Right lobe of liver (tissue), 6 donors: ENCODE results near the gene GFI1. TPM values are rescaled to one million over a fixed set of nuclear protein-coding genes. Genes with fewer than 3 reads are reported as not detected.
A peak's percentile ranks its signal among the peaks of the same experiment; 100 is the strongest.

ENCODE experiments used
- ATAC-seq, 4 donors: fragments of 200-7000 bp; cut with Tn5 transposase; one replicate each; pipeline ENCODE4 v1.9.1; 2020; ENCODE audit warnings: mild to moderate bottlenecking in 4 of 4, moderate library complexity in 4 of 4
- DNase-seq, 3 donors: peaks; one replicate each; pipeline ENCODE4 v3.0.0-alpha.2; 2020
- H3K27ac ChIP-seq, 3 donors: fragments of 200-600 bp; one replicate each; pipeline ENCODE4 v1.8.0; 2022
- H3K27me3 ChIP-seq, 2 donors: fragments of 200-600 bp; one replicate each; pipeline ENCODE4 v1.8.0; 2022
- H3K36me3 ChIP-seq, 4 donors: fragments of 200-600 bp; sonication (generic) in 1 of 4; one replicate each; pipeline versions ENCODE4 v1.5.1 to v1.8.0; 2017 to 2022; ENCODE audit warnings: control low read depth in 1 of 4
- H3K4me1 ChIP-seq, 4 donors: fragments of 200-600 bp; sonication (generic) in 1 of 4; one replicate each; pipeline versions ENCODE4 v1.5.1 to v1.8.0; 2017 to 2022; ENCODE audit warnings: control low read depth in 1 of 4
- H3K4me3 ChIP-seq, 3 donors: fragments of 200-600 bp; one replicate each; pipeline ENCODE4 v1.8.0; 2022
- H3K9me3 ChIP-seq, 4 donors: fragments of 200-600 bp; sonication (generic) in 1 of 4; one replicate each; pipeline versions ENCODE4 v1.5.1 to v1.8.0; 2017 to 2022; ENCODE audit warnings: control low read depth in 1 of 4
- POLR2A ChIP-seq: fragments of 450-650 bp; IDR thresholded peaks from one replicate; pipeline ENCODE4 v1.6.1; 2017; ENCODE audit warnings: antibody characterized with exemption, mild to moderate bottlenecking
- WGBS: methylation state at CpG from one replicate; pipeline ENCODE4 v1.1.6; 2018; ENCODE audit warnings: low coverage, low lambda C conversion rate; ENCODE audit not compliant: insufficient coverage; ENCODE audit errors: missing lambda C conversion rate; 5-methylcytosine and 5-hydroxymethylcytosine counted together
- intact Hi-C, 2 donors: fragments of 100-400 bp; cut with DNase I; formaldehyde crosslinking; loops; one replicate each; pipeline versions ENCODE4 v1.11.2 to v1.14.1; 2022
- total RNA-seq, 6 experiments: library from RNA; depleted of rRNA in 2 of 6; stranded (reverse); fragments of >200 nt in 2 of 6; fragmentation: NEBNext Ultra II Directional in 3 of 6; extraction: Animal tissue kit (Norgen Biotek cat#: 25700) in 3 of 6; gene quantifications; one replicate each; pipeline versions ENCODE4 v1.1.0 to v1.2.4, GENCODE V29; 2016 to 2023
- TF ChIP-seq, protein P1 (sequence below), 4 donors: fragments of 200-600 bp in 3 of 4; fragments of 450-650 bp in 1 of 4; IDR thresholded peaks; one replicate each; pipeline versions ENCODE4 v1.5.1 to v1.8.0; 2016 to 2022; ENCODE audit warnings: antibody characterized with exemption in 4 of 4, mild to moderate bottlenecking in 2 of 4
- donor health status: DM: no; HTN: yes; CAD: no.
- donor health status: DM: no; HTN: no; CAD: no.
- donor health status: DM: no; HTN: no; CAD: no.
- donor health status: DM: no; HTN: yes; CAD: no.
- donor health status: DM: no; HTN: yes; CAD: no.

Gene GFI1
- total RNA-seq, 6 experiments from 2014 or later = 0.12 to 0.80 (median 0.42) TPM

DNA sequence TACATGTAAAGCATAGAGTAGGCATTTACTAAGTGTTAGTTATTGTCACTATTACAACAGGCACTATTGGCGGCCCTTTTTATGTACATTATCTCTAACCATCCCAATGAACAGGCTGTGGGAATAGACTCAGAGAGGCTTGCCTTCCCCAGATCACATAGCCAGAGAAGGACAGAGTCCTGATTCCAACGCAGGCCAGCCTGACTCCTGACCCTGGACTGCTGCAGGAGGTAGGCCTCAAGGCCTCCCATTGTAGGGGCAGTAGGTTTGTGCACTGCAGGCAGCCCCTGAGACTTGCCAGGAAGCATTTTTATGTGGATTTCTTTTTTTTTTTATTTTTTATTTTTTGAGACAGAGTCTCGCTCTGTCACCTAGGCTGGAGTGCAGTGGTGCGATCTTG, 6.4 kb upstream of the GFI1 start:
- intact Hi-C loops = no loop called here
- no peak for TF ChIP-seq POLR2A
- TF ChIP-seq, protein P1, sequence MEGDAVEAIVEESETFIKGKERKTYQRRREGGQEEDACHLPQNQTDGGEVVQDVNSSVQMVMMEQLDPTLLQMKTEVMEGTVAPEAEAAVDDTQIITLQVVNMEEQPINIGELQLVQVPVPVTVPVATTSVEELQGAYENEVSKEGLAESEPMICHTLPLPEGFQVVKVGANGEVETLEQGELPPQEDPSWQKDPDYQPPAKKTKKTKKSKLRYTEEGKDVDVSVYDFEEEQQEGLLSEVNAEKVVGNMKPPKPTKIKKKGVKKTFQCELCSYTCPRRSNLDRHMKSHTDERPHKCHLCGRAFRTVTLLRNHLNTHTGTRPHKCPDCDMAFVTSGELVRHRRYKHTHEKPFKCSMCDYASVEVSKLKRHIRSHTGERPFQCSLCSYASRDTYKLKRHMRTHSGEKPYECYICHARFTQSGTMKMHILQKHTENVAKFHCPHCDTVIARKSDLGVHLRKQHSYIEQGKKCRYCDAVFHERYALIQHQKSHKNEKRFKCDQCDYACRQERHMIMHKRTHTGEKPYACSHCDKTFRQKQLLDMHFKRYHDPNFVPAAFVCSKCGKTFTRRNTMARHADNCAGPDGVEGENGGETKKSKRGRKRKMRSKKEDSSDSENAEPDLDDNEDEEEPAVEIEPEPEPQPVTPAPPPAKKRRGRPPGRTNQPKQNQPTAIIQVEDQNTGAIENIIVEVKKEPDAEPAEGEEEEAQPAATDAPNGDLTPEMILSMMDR (IDR thresholded peaks at IDR 0.05) = no peak
- no peaks in the 10 kb centered on the region for H3K36me3 ChIP-seq
- no peaks in the 10 kb centered on the region for H3K9me3 ChIP-seq
- H3K4me1 ChIP-seq = no peaks in the 10 kb centered on the region
- H3K27me3 ChIP-seq = peaks cover 0 to 4% of the 10 kb centered on the region in 2 donors
- no peak overlapping the region for H3K27ac ChIP-seq
- DNase-seq (no peak), ATAC-seq (no peak)
- WGBS = 81% methylated on average over 4 of the region's 4 CpGs
- H3K4me3 ChIP-seq = no peak overlapping the region

DNA sequence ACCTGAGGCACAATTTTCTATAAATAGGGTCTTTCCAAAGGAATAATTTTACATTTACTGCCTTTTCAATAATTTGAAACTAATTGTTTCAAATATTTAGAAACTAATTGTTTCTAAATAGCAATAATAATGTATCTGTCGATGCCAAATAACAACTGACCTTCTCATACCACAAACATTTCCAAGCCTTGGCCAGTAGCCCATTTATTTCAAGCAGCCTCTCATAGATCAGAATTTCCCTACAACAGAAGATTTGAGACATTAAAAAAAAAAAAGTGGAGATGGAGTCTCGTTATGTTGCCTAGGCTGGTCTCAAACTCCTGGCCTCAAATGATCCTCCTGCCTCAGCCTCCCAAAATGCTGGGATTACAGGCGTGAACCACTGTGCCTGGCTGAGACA, 2.1 kb upstream of the GFI1 start:
- H3K9me3 ChIP-seq = no peaks in the 10 kb centered on the region
- no peak for DNase-seq
- TF ChIP-seq, protein P1 (IDR thresholded peaks at IDR 0.05) = no peak
- no peak for TF ChIP-seq POLR2A
- ATAC-seq = no peak
- H3K27ac ChIP-seq = no peak overlapping the region
- intact Hi-C loops = no loop called here
- peaks cover 7 to 24% of the 10 kb centered on the region in 2 donors for H3K27me3 ChIP-seq
- no peak overlapping the region for H3K4me3 ChIP-seq
- H3K36me3 ChIP-seq = no peaks in the 10 kb centered on the region
- 78% methylated on average over 3 of the region's 3 CpGs for WGBS
- H3K4me1 ChIP-seq = peaks cover 0 to 22% (median 10%) of the 10 kb centered on the region in 4 donors

DNA sequence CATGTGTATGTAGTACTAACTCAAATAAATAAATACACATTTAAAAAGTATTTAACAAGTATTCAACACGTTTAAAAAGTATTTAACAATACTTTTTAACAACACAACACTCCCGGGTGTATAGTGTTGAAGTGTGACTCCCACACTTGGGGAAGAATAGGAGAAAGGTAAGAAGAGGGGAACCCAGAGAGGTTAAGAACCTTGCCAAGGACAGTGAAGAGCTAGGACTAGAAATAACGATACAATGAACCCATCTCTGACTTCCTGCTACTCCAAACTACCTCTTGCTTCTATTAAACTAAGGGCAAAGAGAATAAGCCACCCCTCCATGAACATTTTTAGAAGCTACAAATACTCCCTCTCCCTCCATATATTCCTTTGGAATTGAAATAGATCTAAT, 1.7 kb upstream of the GFI1 start:
- Histone ChIP-seq H3K27me3 (peaks cover 7 to 29% of the 10 kb centered on the region in 2 donors), H3K9me3 (no peaks in the 10 kb centered on the region), H3K4me3 (no peak overlapping the region), H3K27ac (no peak overlapping the region), H3K4me1 (peaks cover 0 to 26% (median 13%) of the 10 kb centered on the region in 4 donors), H3K36me3 (no peaks in the 10 kb centered on the region)
- ATAC-seq = no peak
- intact Hi-C loops = no loop called here
- 41% methylated on average over 3 of the region's 3 CpGs for WGBS
- TF ChIP-seq, protein P1 (IDR thresholded peaks at IDR 0.05) = no peak
- TF ChIP-seq POLR2A = no peak
- DNase-seq = no peak

DNA sequence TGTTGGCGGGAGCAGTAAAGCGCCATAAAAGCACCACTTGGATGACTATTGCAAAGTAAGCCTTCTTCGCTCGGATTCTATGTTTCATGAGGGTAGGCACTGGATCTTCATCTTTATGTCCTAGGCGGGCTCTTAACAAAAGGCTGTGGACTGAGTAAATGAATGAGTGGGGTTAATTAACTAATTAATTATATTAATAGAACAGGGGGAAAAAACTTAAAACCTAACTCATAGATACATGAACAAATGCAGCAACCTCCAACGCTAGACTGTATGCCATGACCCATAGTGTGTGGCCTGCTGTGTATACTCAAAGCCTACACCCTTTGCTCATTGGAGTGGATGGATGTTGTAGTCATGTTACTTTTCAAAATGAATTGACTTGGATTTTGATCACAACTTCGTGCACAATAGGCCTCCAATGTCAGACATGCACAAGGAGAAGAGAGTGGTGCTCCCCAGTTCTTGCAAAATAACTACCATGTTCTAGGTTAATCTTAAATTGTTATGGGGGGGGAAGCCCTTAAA, 417 bp upstream of the GFI1 start:
- intact Hi-C loops = no loop called here
- Histone ChIP-seq H3K27ac (no peak overlapping the region), H3K9me3 (no peaks in the 10 kb centered on the region), H3K4me1 (peaks cover 0 to 38% (median 22%) of the 10 kb centered on the region in 4 donors), H3K4me3 (peak overlapping the region in 1 of 3 donors; percentile 50), H3K27me3 (peaks cover 7 to 41% of the 10 kb centered on the region in 2 donors), H3K36me3 (no peaks in the 10 kb centered on the region)
- ATAC-seq (no peak), DNase-seq (no peak)
- 70% methylated on average over 7 of the region's 7 CpGs for whole genome bisulfite sequencing
- TF ChIP-seq POLR2A = no peak
- TF ChIP-seq, protein P1 (IDR thresholded peaks at IDR 0.05) = no peak
